Panc1 (cell line): ENCODE measurements around the gene HYAL1.

Experiments used
- CTCF ChIP-seq: fragments of 450-650 bp; IDR thresholded peaks from 2 replicates; pipeline ENCODE4 v1.5.1; 2017; ENCODE audit warnings: mild to moderate bottlenecking
- REST ChIP-seq, 2 experiments: IDR thresholded peaks; 2 replicates each; pipeline ENCODE4 v1.6.1; 2011 to 2012; ENCODE audit warnings: low read depth in 2 of 2, control low read depth in 1 of 2, low read length in 1 of 2, mild to moderate bottlenecking in 1 of 2, moderate library complexity in 1 of 2; ENCODE audit not compliant: insufficient read depth in 1 of 2
- SIN3A ChIP-seq: IDR thresholded peaks from 2 replicates; pipeline ENCODE4 v1.6.1; 2012; ENCODE audit warnings: low read depth, mild to moderate bottlenecking, low read length, moderate library complexity, borderline replicate concordance; ENCODE audit not compliant: insufficient read depth

GRCh38 chr3:50266017-50266416 lies 37.4 kb downstream of the HYAL1 start:
- TF ChIP-seq CTCF (no peak), REST (IDR thresholded peaks at IDR 0.05; ENCODE audit: insufficient read depth in 1 of 2, low read depth in 2 of 2, low read length in 1 of 2) (no peak), SIN3A (no peak)
